Retinal pigment epithelial cell (primary cell): ENCODE results near the gene SLC38A11.

Source experiments
- DNase-seq: peaks from one replicate; pipeline ENCODE4 v3.0.0-alpha.2; 2010; ENCODE audit warnings: low read depth
- H3K4me3 ChIP-seq: 2 replicates; pipeline ENCODE4 v1.5.1; 2011; ENCODE audit warnings: mild to moderate bottlenecking, low read length, control low read depth, moderate library complexity
- CTCF ChIP-seq: conservative IDR thresholded peaks from 2 replicates; pipeline ENCODE4 v1.5.1; 2011; ENCODE audit warnings: low read depth, low read length, control low read depth, inconsistent platforms

SLC38A11 gene

DNA sequence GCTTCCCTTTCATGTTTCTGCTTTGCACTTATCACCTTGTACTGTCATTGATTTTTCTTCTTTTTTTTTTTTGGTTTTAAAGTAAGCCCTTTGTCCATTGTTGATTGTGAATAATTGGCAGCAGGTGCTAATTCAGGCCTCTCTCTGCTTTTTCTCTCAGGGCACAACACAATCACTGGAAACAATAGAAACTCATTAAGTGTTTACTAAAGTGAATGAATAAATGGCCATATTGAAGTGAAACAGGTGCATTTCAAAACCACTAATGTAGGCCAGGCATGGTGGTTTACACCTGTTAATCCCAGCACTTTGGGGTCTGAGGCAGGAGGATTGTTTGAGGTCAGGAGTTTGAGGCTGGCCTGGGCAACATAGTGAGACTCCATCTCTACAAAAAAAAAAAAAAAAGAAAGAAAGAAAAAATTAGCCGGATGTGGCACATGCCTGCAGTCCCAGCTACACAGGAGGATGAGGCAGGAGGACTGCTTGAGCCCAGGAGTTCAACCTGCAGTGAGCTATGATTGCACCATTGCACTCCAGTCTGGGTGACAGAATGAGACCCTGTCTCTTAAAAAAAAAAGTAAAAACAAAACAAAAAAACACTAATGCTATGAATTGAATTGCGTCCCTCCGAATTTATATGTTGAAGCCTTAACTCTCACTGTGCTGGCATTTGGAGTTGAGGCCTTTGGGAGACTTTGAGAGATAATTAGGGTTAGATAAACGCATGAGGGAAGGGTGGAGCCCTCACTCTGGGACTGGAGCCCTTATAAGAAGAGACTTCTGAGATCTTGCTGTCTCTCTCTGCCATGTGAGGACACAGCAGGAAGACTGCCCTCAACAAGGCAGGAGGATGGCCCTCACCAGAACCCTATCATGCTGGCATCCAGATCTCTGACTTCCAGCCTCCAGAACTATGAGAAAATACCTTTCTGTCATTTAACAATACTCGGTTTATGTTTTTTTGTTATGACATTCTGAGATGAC lies 19.9 kb downstream of the SLC38A11 start:
- TF ChIP-seq CTCF = no peak
- no peak for DNase-seq
- H3K4me3 ChIP-seq = no peak overlapping the region

DNA sequence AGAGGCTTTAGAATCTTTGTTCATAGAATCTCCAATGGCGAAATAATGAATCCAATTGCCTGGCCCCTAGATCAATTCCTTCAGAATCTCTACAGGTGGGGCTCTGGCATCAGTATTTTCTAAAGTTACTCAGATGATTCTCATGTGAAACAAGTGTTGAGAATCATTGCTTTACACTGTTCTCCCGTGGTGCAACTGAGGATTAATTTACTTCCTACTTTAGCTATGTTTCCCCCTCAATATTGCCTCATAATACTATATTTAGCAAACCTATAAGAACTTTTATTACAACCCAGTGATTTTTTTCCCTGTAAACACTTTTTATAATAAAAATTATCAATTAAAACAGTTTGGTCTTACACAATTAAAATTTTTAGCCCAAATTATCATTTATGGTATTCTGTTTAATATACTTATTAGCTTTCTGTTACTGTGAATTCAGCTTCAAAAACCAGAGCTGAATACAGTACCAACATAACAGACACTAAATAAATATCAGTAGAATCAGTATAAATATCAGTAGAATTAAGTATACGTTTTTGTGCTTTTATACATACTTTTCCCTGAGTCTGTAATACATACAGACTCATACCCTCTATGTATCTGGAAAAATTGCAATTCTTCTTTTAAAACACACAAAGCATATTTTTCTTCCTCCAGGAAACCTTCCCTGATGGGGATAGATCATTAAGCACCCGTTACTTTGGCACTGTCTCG lies 20.8 kb downstream of the SLC38A11 start:
- H3K4me3 ChIP-seq = no peak overlapping the region
- DNase-seq = no peak
- TF ChIP-seq CTCF = no peak

DNA sequence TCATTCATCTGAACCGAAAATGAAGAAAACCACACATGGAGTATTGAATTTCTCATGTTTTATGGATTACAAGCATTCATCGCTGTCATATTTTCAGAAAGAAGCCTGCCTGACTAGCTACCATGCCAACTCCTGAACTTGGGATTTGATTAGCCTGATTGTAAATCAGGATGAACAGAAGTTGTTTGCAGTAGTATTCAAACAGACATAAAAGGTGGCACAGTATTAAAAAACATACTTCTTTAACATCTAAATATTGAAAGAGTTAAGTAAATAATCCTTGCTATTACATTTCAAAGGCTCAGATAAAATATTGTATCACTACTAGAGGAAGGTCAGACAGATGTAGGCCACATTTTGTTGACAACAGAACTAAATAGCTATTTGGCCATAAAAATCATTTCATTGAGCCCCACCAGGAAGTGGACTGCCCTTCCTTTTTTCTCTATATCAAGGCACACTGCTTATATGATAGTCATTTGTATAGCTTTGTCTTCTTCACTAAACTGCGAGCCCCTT lies 21.6 kb downstream of the SLC38A11 start:
- no peak for TF ChIP-seq CTCF
- H3K4me3 ChIP-seq = no peak overlapping the region
- DNase-seq = no peak

GRCh38 chr2:164932377-164932776 lies 22.9 kb downstream of the SLC38A11 start:
- H3K4me3 ChIP-seq = no peak overlapping the region
- no peak for DNase-seq
- TF ChIP-seq CTCF = no peak

DNA sequence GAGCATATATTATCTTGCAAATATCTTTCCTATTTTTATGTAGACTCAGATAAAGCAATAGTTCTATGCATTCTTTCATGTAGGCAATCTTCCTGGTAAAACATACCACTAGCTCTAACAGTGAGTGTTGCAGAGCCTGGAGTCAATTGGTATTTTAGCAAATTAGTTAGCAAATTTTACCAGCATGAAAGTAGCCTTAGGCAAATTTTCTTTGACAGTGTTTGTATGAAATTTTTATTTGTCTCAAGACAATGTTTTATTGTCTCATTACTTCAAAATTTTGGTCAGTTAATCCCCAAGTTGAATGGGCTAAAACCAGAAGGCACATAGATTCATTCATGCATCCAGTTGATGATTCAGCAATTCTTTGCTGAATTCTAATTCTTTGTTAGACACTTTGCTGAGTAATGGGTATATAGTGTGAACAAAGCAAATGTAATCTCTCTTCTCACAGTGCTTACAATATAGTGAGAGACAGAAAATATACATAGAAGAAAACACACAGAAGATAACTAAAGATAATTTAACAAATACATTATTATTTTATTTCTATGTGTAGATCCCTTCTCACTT lies 27.1 kb downstream of the SLC38A11 start:
- TF ChIP-seq CTCF = no peak
- no peak for DNase-seq

GRCh38 chr2:164922134-164922533 lies 33.2 kb downstream of the SLC38A11 start:
- TF ChIP-seq CTCF = no peak
- H3K4me3 ChIP-seq = no peak overlapping the region
- no peak for DNase-seq

More for the DNA sequence above, 27.1 kb downstream of the SLC38A11 start:
- H3K4me3 ChIP-seq = no peak overlapping the region
